ENCODE measurements around the gene CTU2.

DNA sequence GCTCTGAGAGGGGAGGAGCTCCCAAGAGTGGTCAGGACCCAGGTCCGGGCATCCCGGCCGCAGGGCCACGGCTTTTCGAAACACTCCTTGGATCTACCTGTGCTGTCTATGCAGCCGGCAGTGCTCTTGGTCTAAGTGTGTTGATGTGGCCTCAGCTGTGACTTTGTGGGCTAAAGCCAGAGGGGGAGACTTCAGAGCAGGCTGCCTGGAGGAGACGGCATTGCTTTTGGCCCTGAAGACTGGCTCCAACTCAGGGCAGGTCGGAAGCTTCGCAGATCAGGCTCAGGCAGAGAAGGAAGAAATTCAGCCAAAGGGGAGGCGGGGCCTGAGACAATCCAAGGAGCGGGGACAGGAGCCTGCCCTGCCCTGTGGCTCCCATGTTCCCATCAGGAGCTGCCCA is 47.3 kb downstream of the CTU2 start:
- no peak for TF ChIP-seq SMC3 (conservative IDR thresholded peaks at IDR 0.05; ENCODE audit: poor library complexity)
- no peak for TF ChIP-seq EZH2 (IDR thresholded peaks at IDR 0.05; ENCODE audit: borderline replicate concordance, insufficient read depth, low read length, poor library complexity, severe bottlenecking)
- TF ChIP-seq, protein P1, sequence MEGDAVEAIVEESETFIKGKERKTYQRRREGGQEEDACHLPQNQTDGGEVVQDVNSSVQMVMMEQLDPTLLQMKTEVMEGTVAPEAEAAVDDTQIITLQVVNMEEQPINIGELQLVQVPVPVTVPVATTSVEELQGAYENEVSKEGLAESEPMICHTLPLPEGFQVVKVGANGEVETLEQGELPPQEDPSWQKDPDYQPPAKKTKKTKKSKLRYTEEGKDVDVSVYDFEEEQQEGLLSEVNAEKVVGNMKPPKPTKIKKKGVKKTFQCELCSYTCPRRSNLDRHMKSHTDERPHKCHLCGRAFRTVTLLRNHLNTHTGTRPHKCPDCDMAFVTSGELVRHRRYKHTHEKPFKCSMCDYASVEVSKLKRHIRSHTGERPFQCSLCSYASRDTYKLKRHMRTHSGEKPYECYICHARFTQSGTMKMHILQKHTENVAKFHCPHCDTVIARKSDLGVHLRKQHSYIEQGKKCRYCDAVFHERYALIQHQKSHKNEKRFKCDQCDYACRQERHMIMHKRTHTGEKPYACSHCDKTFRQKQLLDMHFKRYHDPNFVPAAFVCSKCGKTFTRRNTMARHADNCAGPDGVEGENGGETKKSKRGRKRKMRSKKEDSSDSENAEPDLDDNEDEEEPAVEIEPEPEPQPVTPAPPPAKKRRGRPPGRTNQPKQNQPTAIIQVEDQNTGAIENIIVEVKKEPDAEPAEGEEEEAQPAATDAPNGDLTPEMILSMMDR (IDR thresholded peaks at IDR 0.05; ENCODE audit: poor library complexity, severe bottlenecking) = no peak

All from neural cell (in vitro differentiated cells).